ENCODE results near the gene IFT27.

GRCh38 chr22:36726007-36726380, 49.9 kb downstream of the IFT27 start:
- TF ChIP-seq MAX (IDR thresholded peaks at IDR 0.05) (no peak), RAD21 (IDR thresholded peaks at IDR 0.05; ENCODE audit: low read depth) (no peak), CREB1 (IDR thresholded peaks at IDR 0.05; ENCODE audit: low read depth) (no peak), CEBPB (IDR thresholded peaks at IDR 0.05) (no peak), EP300 (IDR thresholded peaks at IDR 0.05; ENCODE audit: borderline replicate concordance) (no peak), REST (IDR thresholded peaks at IDR 0.05; ENCODE audit: low read depth) (no peak), EGR1 (IDR thresholded peaks at IDR 0.05) (no peak), YY1 (IDR thresholded peaks at IDR 0.05; ENCODE audit: low read depth) (no peak), TAF1 (IDR thresholded peaks at IDR 0.05; ENCODE audit: low read depth) (no peak), ZBTB7A (IDR thresholded peaks at IDR 0.05; ENCODE audit: low read depth) (no peak), FOXM1 (IDR thresholded peaks at IDR 0.05; ENCODE audit: borderline replicate concordance, low read depth) (no peak), NFIC (IDR thresholded peaks at IDR 0.05) (no peak), TCF12 (IDR thresholded peaks at IDR 0.05; ENCODE audit: low read depth) (no peak), TEAD4 (IDR thresholded peaks at IDR 0.05) (no peak)
